GM12892 (cell line): ENCODE results near the gene LIPE.

Experiments
- POLR2A ChIP-seq: IDR thresholded peaks from 2 replicates; pipeline ENCODE4 v1.6.1; 2011; ENCODE audit warnings: low read depth, low read length, control low read depth
- POLR2AphosphoS5 ChIP-seq: IDR thresholded peaks from 2 replicates; pipeline ENCODE4 v1.6.1; 2011; ENCODE audit warnings: low read depth, low read length, control low read depth
- TAF1 ChIP-seq: IDR thresholded peaks from 2 replicates; pipeline ENCODE4 v1.6.1; 2011; ENCODE audit warnings: low read depth, mild to moderate bottlenecking, control low read depth, low read length, borderline replicate concordance

DNA sequence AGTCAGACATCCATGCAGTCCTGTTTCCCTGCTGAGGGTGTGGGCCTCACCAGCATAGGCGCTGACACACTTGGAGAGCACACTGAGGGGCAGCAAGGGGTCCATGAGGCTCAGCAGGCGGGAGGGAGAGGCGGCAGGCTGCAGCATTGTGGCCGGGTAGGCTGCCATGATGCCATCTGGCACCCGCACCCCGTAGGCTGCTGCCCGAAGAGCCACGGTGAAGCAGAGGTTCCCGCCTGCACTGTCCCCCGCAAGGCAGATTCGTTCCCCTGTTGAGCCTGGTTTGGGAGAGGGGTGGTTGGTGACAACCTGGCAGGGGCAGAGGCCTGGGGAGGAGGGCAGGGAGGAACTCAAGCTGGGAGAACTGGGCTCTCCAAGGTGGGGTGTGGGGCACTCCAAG lies 21.1 kb downstream of the LIPE start:
- no peak for TF ChIP-seq POLR2AphosphoS5
- TF ChIP-seq POLR2A = no peak
- no peak for TF ChIP-seq TAF1
